NT2/D1 (cell line): ENCODE measurements around the gene SEC14L1.

ENCODE experiments used
- DNase-seq: peaks from one replicate; pipeline ENCODE4 v3.0.0-alpha.2; 2011; ENCODE audit warnings: low read depth, low spot score
- H3K27me3 ChIP-seq: 2 replicates; pipeline ENCODE4 v1.6.0; 2011; ENCODE audit warnings: mild to moderate bottlenecking; ENCODE audit not compliant: insufficient read length, insufficient read depth
- H3K36me3 ChIP-seq: 2 replicates; pipeline ENCODE4 v1.6.1; 2011; ENCODE audit warnings: mild to moderate bottlenecking, low read length, mixed read lengths; ENCODE audit not compliant: insufficient read depth, insufficient read length
- H3K4me1 ChIP-seq: 2 replicates; pipeline ENCODE4 v1.5.1; 2011; ENCODE audit not compliant: insufficient read depth, insufficient read length
- H3K4me3 ChIP-seq: 2 replicates; pipeline ENCODE4 v1.5.1; 2011; ENCODE audit warnings: low read depth; ENCODE audit not compliant: insufficient read length
- H3K9ac ChIP-seq: 2 replicates; pipeline ENCODE4 v1.6.0; 2011; ENCODE audit warnings: low read depth; ENCODE audit not compliant: insufficient read length
- H3K9me3 ChIP-seq: 2 replicates; pipeline ENCODE4 v1.5.1; 2011; ENCODE audit warnings: mild to moderate bottlenecking, low read length; ENCODE audit not compliant: insufficient read depth
- SUZ12 ChIP-seq: IDR thresholded peaks from 2 replicates; pipeline ENCODE4 v1.6.1; 2011; ENCODE audit not compliant: insufficient read length, insufficient read depth; ENCODE audit errors: extremely low read depth
- YY1 ChIP-seq: IDR thresholded peaks from 2 replicates; pipeline ENCODE4 v1.6.1; 2011; ENCODE audit not compliant: insufficient read length, insufficient read depth
- ZNF274 ChIP-seq: IDR thresholded peaks from 2 replicates; pipeline ENCODE4 v1.6.1; 2011; ENCODE audit warnings: mild to moderate bottlenecking, low read depth, low read length

The SEC14L1 gene

GRCh38 chr17:77256710-77257109, 115.9 kb downstream of the SEC14L1 start:
- Histone ChIP-seq H3K27me3 (no peaks in the 10 kb centered on the region), H3K9me3 (no peaks in the 10 kb centered on the region), H3K4me1 (peaks cover 18% of the 10 kb centered on the region), H3K4me3 (no peak overlapping the region), H3K36me3 (no peaks in the 10 kb centered on the region), H3K9ac (no peak overlapping the region)
- TF ChIP-seq SUZ12: no peak
- no peak for TF ChIP-seq YY1
- no peak for TF ChIP-seq ZNF274
- no peak for DNase-seq

- DNase-seq: no peak
- Histone ChIP-seq H3K9ac (no peak overlapping the region), H3K9me3 (no peaks in the 10 kb centered on the region), H3K27me3 (no peaks in the 10 kb centered on the region), H3K4me3 (no peak overlapping the region), H3K36me3 (no peaks in the 10 kb centered on the region), H3K4me1 (peaks cover 18% of the 10 kb centered on the region)
- TF ChIP-seq YY1 (no peak), SUZ12 (no peak), ZNF274 (no peak)
These were observed 116.4 kb downstream of the SEC14L1 start for GRCh38 chr17:77257169-77257568.

GRCh38 chr17:77257596-77258458, 117.1 kb downstream of the SEC14L1 start:
- no peaks in the 10 kb centered on the region for H3K9me3 ChIP-seq
- DNase-seq: no peak
- TF ChIP-seq YY1 (no peak), SUZ12 (no peak), ZNF274 (no peak)
- H3K4me1 ChIP-seq: peaks cover 18% of the 10 kb centered on the region
- H3K9ac ChIP-seq: no peak overlapping the region
- no peak overlapping the region for H3K4me3 ChIP-seq
- no peaks in the 10 kb centered on the region for H3K27me3 ChIP-seq
- H3K36me3 ChIP-seq: no peaks in the 10 kb centered on the region

- Histone ChIP-seq H3K4me1 (peaks cover 21% of the 10 kb centered on the region), H3K9ac (no peak overlapping the region), H3K27me3 (no peaks in the 10 kb centered on the region), H3K36me3 (no peaks in the 10 kb centered on the region), H3K9me3 (no peaks in the 10 kb centered on the region), H3K4me3 (no peak overlapping the region)
- DNase-seq: no peak
- TF ChIP-seq YY1: no peak
- no peak for TF ChIP-seq SUZ12
- no peak for TF ChIP-seq ZNF274
These were observed 117.9 kb downstream of the SEC14L1 start for GRCh38 chr17:77258638-77259037.

GRCh38 chr17:77264617-77265230, 124.0 kb downstream of the SEC14L1 start:
- Histone ChIP-seq H3K36me3 (no peaks in the 10 kb centered on the region), H3K27me3 (no peaks in the 10 kb centered on the region), H3K4me1 (peaks cover 16% of the 10 kb centered on the region), H3K4me3 (no peak overlapping the region), H3K9me3 (no peaks in the 10 kb centered on the region), H3K9ac (no peak overlapping the region)
- no peak for TF ChIP-seq YY1
- TF ChIP-seq ZNF274: no peak
- no peak for TF ChIP-seq SUZ12
- DNase-seq: no peak

GRCh38 chr17:77266213-77266612, 125.4 kb downstream of the SEC14L1 start:
- no peak overlapping the region for H3K4me3 ChIP-seq
- H3K9me3 ChIP-seq: no peaks in the 10 kb centered on the region
- H3K36me3 ChIP-seq: no peaks in the 10 kb centered on the region
- peaks cover 16% of the 10 kb centered on the region for H3K4me1 ChIP-seq
- no peak overlapping the region for H3K9ac ChIP-seq
- H3K27me3 ChIP-seq: no peaks in the 10 kb centered on the region
- DNase-seq: no peak
- TF ChIP-seq SUZ12: no peak
- no peak for TF ChIP-seq YY1
- TF ChIP-seq ZNF274: no peak
